Smooth muscle cell (in vitro differentiated cells): ENCODE results near the gene NINJ1. TPM values are rescaled to one million over a fixed set of nuclear protein-coding genes. Genes with fewer than 3 reads are reported as not detected.

Source experiments
- DNase-seq: peaks from one replicate; lab custom pipeline; 2025; ENCODE audit not compliant: unreplicated experiment; lab: John Stamatoyannopoulos, UW
- H2AFZ ChIP-seq: fragments of 200-600 bp; sonication (generic); 2 replicates; pipeline ENCODE4 v1.6.0; 2016; ENCODE audit warnings: antibody characterized with exemption, low read depth, mild to moderate bottlenecking
- H3F3A ChIP-seq: fragments of 200-600 bp; sonication (generic); 2 replicates; pipeline ENCODE4 v1.6.0; 2017; ENCODE audit warnings: antibody characterized with exemption, low read depth
- H3K27ac ChIP-seq: fragments of 200-600 bp; sonication (generic); 2 replicates; pipeline ENCODE4 v1.5.1; 2016; ENCODE audit warnings: low read depth, mild to moderate bottlenecking
- H3K27me3 ChIP-seq: fragments of 200-600 bp; sonication (generic); 2 replicates; pipeline ENCODE4 v1.6.1; 2016; ENCODE audit warnings: low read depth, mild to moderate bottlenecking
- H3K36me3 ChIP-seq: fragments of 200-600 bp; sonication (generic); 2 replicates; pipeline ENCODE4 v1.5.1; 2016; ENCODE audit warnings: low read depth
- H3K4me1 ChIP-seq: fragments of 200-600 bp; sonication (generic); 2 replicates; pipeline ENCODE4 v1.5.1; 2016; ENCODE audit warnings: low read depth
- H3K4me2 ChIP-seq: fragments of 200-600 bp; sonication (generic); 2 replicates; pipeline ENCODE4 v1.6.0; 2016; ENCODE audit warnings: mild to moderate bottlenecking
- H3K4me3 ChIP-seq: fragments of 200-600 bp; sonication (generic); 2 replicates; pipeline ENCODE4 v1.5.1; 2016; ENCODE audit warnings: mild to moderate bottlenecking
- H3K79me2 ChIP-seq: fragments of 200-600 bp; sonication (generic); 2 replicates; pipeline ENCODE4 v1.6.0; 2016; ENCODE audit warnings: low read depth, mild to moderate bottlenecking
- H3K9ac ChIP-seq: fragments of 200-600 bp; sonication (generic); 2 replicates; pipeline ENCODE4 v1.6.0; 2016; ENCODE audit warnings: low read depth
- H3K9me3 ChIP-seq: fragments of 200-600 bp; sonication (generic); replicated peaks from 2 replicates; pipeline ENCODE4 v1.5.1; 2016; ENCODE audit warnings: low read depth
- H4K20me1 ChIP-seq: fragments of 200-600 bp; sonication (generic); 2 replicates; pipeline ENCODE4 v1.6.0; 2016; ENCODE audit warnings: low read depth
- whole genome bisulfite sequencing: methylation state at CpG from one replicate; pipeline ENCODE4 v1.1.7; 2016; ENCODE audit warnings: low lambda C conversion rate; 5-methylcytosine and 5-hydroxymethylcytosine counted together
- polyA plus RNA-seq: library from polyadenylated mRNA; unstranded; fragments of >200 nt; fragmentation: Nextera tagmentation; extraction: Ambion mirVana; gene quantifications from 2 replicates; pipeline ENCODE4 v1.2.1, GENCODE V29; 2016
- total RNA-seq: library from RNA; depleted of rRNA; stranded (reverse); fragments of >200 nt; gene quantifications from 2 replicates; pipeline ENCODE4 v1.2.3, GENCODE V29; 2014
- TF ChIP-seq, protein P1 (sequence below): fragments of 200-600 bp; sonication (generic); IDR thresholded peaks from 2 replicates; pipeline ENCODE4 v1.5.1; 2017; ENCODE audit warnings: borderline replicate concordance, mild to moderate bottlenecking, antibody characterized with exemption; ENCODE audit not compliant: insufficient read depth, poor library complexity, severe bottlenecking

Gene NINJ1
- total and polyA plus RNA-seq, 2 experiments from 2014 or later: 34.3 to 53.7 TPM

DNA sequence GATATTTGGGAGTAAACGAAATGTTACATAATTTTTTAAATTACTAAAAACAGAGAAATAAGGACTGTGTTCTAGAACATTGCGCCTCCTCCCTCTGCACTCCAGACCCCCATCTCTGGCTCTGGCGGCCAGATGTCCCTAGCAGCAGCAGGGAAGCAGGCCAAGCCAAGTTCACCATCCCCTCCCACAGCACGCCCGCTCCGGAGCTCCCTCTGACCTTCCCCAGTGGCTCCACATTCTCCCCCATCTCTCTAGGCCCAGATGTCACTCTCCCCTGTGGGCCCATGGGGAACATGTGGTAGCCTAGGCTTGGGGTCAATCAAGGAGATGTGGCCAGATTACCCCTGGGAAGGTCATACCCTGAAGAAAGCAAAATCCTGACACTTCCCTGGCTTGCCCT lies 43.6 kb upstream of the NINJ1 start:
- Histone ChIP-seq H3K27me3 (peaks cover 28% of the 10 kb centered on the region), H3K9ac (no peak overlapping the region), H3K27ac (no peak overlapping the region), H3K4me2 (no peak overlapping the region), H3K36me3 (no peaks in the 10 kb centered on the region), H4K20me1 (no peaks in the 10 kb centered on the region), H3K9me3 (no peaks in the 10 kb centered on the region), H3K4me1 (no peaks in the 10 kb centered on the region), H3K79me2 (no peaks in the 10 kb centered on the region), H2AFZ (no peak overlapping the region), H3K4me3 (no peak overlapping the region), H3F3A (no peaks in the 10 kb centered on the region)
- DNase-seq: no peak
- TF ChIP-seq, protein P1, sequence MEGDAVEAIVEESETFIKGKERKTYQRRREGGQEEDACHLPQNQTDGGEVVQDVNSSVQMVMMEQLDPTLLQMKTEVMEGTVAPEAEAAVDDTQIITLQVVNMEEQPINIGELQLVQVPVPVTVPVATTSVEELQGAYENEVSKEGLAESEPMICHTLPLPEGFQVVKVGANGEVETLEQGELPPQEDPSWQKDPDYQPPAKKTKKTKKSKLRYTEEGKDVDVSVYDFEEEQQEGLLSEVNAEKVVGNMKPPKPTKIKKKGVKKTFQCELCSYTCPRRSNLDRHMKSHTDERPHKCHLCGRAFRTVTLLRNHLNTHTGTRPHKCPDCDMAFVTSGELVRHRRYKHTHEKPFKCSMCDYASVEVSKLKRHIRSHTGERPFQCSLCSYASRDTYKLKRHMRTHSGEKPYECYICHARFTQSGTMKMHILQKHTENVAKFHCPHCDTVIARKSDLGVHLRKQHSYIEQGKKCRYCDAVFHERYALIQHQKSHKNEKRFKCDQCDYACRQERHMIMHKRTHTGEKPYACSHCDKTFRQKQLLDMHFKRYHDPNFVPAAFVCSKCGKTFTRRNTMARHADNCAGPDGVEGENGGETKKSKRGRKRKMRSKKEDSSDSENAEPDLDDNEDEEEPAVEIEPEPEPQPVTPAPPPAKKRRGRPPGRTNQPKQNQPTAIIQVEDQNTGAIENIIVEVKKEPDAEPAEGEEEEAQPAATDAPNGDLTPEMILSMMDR: no peak
- 79% methylated on average over 6 of the region's 6 CpGs for WGBS

DNA sequence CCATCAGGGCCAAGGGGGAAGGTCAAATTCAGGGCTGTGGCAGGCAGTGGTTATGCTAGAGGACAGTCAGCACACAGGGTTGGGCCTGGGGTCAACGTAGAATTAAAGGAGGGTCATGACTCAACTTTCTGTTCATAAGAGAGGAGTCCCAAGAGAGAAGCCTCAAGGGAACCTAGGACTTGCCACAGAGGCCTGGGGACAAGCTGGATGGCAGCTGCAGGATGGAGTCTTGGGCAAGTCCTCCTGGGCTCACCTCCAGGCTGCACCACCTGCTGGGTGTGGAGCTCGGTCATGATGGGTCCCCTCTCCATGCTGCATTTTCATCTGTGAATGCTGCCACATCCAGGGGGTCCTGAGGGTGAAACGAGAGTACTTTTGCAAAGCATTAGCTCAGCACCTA lies 40.9 kb upstream of the NINJ1 start:
- no peaks in the 10 kb centered on the region for H3K4me1 ChIP-seq
- no peaks in the 10 kb centered on the region for H4K20me1 ChIP-seq
- no peak overlapping the region for H2AFZ ChIP-seq
- no peaks in the 10 kb centered on the region for H3K9me3 ChIP-seq
- H3F3A ChIP-seq: no peaks in the 10 kb centered on the region
- H3K4me2 ChIP-seq: no peak overlapping the region
- 83% methylated on average over 3 of the region's 3 CpGs for WGBS
- TF ChIP-seq, protein P1: no peak
- no peaks in the 10 kb centered on the region for H3K79me2 ChIP-seq
- no peak overlapping the region for H3K9ac ChIP-seq
- no peak overlapping the region for H3K4me3 ChIP-seq
- H3K27me3 ChIP-seq: peaks cover under 1% of the 10 kb centered on the region
- no peaks in the 10 kb centered on the region for H3K36me3 ChIP-seq
- DNase-seq: no peak
- H3K27ac ChIP-seq: no peak overlapping the region

DNA sequence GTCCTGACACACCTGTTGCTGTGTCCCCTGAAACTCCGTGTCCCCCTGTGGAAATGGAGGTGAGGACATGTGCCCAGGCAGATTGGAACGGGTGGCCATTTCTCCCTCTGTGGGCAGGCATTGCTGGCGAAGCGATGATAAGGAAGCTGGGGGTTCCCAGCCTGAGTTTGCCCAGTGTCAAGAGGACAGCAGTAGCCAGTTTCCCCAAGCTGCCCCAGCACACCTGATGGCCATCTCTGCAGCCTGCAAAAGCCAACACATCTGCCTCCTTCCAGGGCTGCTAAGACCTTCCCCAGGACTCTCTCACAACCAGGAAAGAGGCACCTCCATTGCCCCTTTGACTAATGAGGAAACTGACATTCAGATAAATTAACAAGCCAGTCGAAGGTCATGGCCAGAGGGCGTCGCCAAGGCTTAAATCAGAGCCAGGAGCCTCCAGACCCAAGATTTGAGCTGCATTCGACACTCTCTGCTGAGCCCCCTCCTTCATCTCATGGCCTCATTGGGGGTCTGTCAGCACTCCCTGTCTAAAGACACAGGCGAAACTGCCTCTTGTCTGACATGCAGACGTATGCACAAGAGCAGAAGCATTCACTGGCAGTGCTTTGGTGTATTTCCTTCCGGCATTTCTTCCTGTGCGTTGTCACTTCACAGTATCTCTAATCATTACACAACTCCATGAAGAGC lies 39.5 kb upstream of the NINJ1 start:
- Histone ChIP-seq H3K4me1 (no peaks in the 10 kb centered on the region), H4K20me1 (no peaks in the 10 kb centered on the region), H3K79me2 (no peaks in the 10 kb centered on the region), H3F3A (no peaks in the 10 kb centered on the region), H2AFZ (no peak overlapping the region), H3K36me3 (no peaks in the 10 kb centered on the region), H3K4me2 (no peak overlapping the region), H3K27me3 (no peaks in the 10 kb centered on the region), H3K9ac (no peak overlapping the region), H3K4me3 (no peak overlapping the region), H3K9me3 (no peaks in the 10 kb centered on the region), H3K27ac (no peak overlapping the region)
- no peak for DNase-seq
- 87% methylated on average over 12 of the region's 12 CpGs for WGBS
- TF ChIP-seq, protein P1: no peak
